CD4-positive, alpha-beta memory T cell (primary cell): ENCODE measurements around the gene JPH2. TPM values are rescaled to one million over a fixed set of nuclear protein-coding genes. Genes with fewer than 3 reads are reported as not detected.
"Not testable (repeated sequence)": the region's sequence is repeated elsewhere in the genome, so short reads cannot be mapped to it uniquely, and the experiment has no call there.

Experiments used
- CTCF ChIA-PET: fragments of 350-600 bp; sonication (Branson Sonifier 250); formaldehyde crosslinking; loops from one replicate; lab custom pipeline; 2021; ENCODE audit warnings: inconsistent platforms; ENCODE audit not compliant: partially characterized antibody; lab: Charles Lee
- POLR2A ChIA-PET: fragments of 350-600 bp; sonication (Branson Sonifier 250); formaldehyde crosslinking; loops from one replicate; lab custom pipeline; 2021; ENCODE audit not compliant: partially characterized antibody; lab: Charles Lee
- DNase-seq, 5 donors: peaks; one replicate each; pipeline versions ENCODE4 v3.0.0 to v3.0.0-alpha.2; 2020 to 2022; ENCODE audit warnings: mixed read lengths in 1 of 5
- H3K27ac ChIP-seq: one replicate; pipeline ENCODE4 v1.7.0; 2013; ENCODE audit warnings: low read depth, low read length
- H3K27me3 ChIP-seq: 2 replicates; pipeline ENCODE4 v1.7.0; 2013; ENCODE audit warnings: mild to moderate bottlenecking, low read length, moderate library complexity; ENCODE audit not compliant: insufficient read depth
- H3K36me3 ChIP-seq: 2 replicates; pipeline ENCODE4 v1.7.0; 2013; ENCODE audit warnings: mild to moderate bottlenecking, low read length, moderate library complexity; ENCODE audit not compliant: insufficient read depth
- H3K4me1 ChIP-seq: 2 replicates; pipeline ENCODE4 v1.7.0; 2013; ENCODE audit warnings: mild to moderate bottlenecking, low read length, moderate library complexity; ENCODE audit not compliant: insufficient read depth
- H3K4me3 ChIP-seq, 2 donors: one replicate each; pipeline ENCODE4 v1.7.0; 2013; ENCODE audit warnings: low read length in 2 of 2, mild to moderate bottlenecking in 1 of 2
- H3K9me3 ChIP-seq, 2 donors: one replicate each; pipeline ENCODE4 v1.7.0; 2013; ENCODE audit warnings: low read length in 2 of 2, control low read depth in 1 of 2; ENCODE audit not compliant: control insufficient read depth in 1 of 2
- H3K27ac Mint-ChIP-seq, 7 donors: one replicate each; pipeline ENCODE4 v1.8.0; 2020 to 2021; ENCODE audit warnings: mixed read lengths in 7 of 7, mild to moderate bottlenecking in 6 of 7, inconsistent platforms in 3 of 7, moderate library complexity in 3 of 7
- H3K27me3 Mint-ChIP-seq, 2 donors: one replicate each; pipeline ENCODE4 v1.8.0; 2020 to 2021; ENCODE audit warnings: mixed read lengths in 2 of 2
- H3K36me3 Mint-ChIP-seq, 2 donors: one replicate each; pipeline ENCODE4 v1.8.0; 2020 to 2021; ENCODE audit warnings: mixed read lengths in 2 of 2, inconsistent platforms in 1 of 2, mild to moderate bottlenecking in 1 of 2
- H3K4me1 Mint-ChIP-seq, 4 donors: one replicate each; pipeline ENCODE4 v1.8.0; 2020 to 2021; ENCODE audit warnings: mixed read lengths in 4 of 4, mild to moderate bottlenecking in 1 of 4
- H3K4me3 Mint-ChIP-seq, 8 donors: one replicate each; pipeline ENCODE4 v1.8.0; 2020 to 2021; ENCODE audit warnings: mixed read lengths in 8 of 8, mild to moderate bottlenecking in 7 of 8, moderate library complexity in 6 of 8, inconsistent platforms in 3 of 8
- H3K9me3 Mint-ChIP-seq, 8 donors: one replicate each; pipeline ENCODE4 v1.8.0; 2020 to 2021; ENCODE audit warnings: mixed read lengths in 8 of 8, mild to moderate bottlenecking in 5 of 8, inconsistent platforms in 3 of 8, moderate library complexity in 1 of 8
- intact Hi-C: fragments of 100-400 bp; cut with micrococcal nuclease; formaldehyde crosslinking; loops from one replicate; pipeline ENCODE4 v1.15.1; 2023
- polyA plus RNA-seq, 2 donors: library from polyadenylated mRNA; unstranded; fragments of 300-500 nt; fragmentation: Illumina TruSeq; gene quantifications; one replicate each; pipeline ENCODE4 v1.2.3, GENCODE V29; 2021
- total RNA-seq, 2 experiments: library from RNA; stranded (reverse); gene quantifications; one replicate each; pipeline ENCODE4 v1.2.3, GENCODE V29; 2021

Gene JPH2
- not detected for total RNA-seq
- not detected for polyA plus RNA-seq

DNA sequence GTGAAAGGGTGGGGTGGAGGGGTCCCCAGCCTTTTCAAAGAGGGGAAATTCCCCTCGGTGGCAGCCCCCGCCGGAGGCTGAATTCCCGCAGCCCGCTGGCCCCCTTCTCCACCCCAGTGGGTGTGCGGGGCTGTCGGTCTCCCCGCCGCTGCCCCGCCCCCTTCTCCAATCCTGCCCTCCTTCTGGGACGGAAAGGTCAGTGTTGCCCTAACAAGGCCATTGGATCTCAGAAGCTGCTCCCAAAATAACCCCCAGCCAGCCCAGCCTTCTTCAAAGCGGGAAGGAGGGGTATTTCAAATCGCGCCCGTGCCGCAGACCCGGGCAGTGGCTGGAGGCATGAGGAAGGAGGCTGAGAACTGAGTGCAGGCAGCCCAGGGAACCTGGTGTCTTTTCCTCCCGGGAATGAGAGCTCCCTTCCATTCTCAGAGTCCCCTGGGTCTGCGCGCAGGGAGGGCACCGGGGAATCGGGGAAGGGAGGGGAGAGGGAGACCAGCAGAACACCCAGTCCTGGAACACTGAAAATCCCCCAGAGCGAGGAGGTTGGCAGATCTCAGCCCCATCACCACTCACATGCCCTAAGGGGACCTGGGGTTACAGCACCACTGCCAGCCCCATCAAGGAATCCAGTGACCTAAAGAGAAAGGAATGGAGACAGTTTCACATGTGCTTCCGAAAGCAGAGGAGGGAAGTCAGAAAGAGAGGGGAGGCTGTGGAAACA, at the start of gene JPH2:
JPH2 (minus strand) TSS at position 135 of the 718 bp plus-strand sequence. CDS start 483 bp downstream, outside the sequence.
- peak within 1 kb of the TSS in 3 of 8 donors; percentile 5 to 32 (median 15) for H3K4me3 Mint-ChIP-seq
- H3K27ac Mint-ChIP-seq: no peak within 1 kb of the TSS

DNA sequence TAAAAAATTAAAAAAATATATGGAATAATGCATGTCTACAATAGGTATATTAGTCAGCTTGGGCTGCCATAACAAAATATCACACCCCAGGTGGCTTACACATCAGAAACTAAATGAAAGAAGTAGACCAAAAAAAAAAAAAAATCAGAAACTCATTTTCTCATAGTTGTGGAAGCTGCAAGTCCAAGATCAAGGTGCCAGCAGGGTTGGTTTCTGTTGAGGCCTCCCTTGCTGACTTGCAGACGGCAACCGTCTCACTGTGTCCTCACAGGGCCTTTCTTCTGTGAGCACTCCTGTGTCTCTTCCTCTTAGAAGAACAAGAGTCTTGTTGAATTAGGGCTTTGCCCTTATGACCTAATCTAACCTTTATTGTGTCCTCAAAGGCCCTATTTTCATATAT, 48.7 kb upstream of the JPH2 start:
- H3K36me3 ChIP-seq: no peaks in the 10 kb centered on the region
- Mint-ChIP-seq H3K36me3 (peaks cover 1 to 8% of the 10 kb centered on the region in 2 donors), H3K9me3 (no peaks in the 10 kb centered on the region), H3K4me3 (no peak overlapping the region), H3K27me3 (no peaks in the 10 kb centered on the region), H3K27ac (no peak overlapping the region), H3K4me1 (peaks cover 0 to 2% (median 0%) of the 10 kb centered on the region in 4 donors)
- no peaks in the 10 kb centered on the region for H3K27me3 ChIP-seq
- DNase-seq: no peak
- POLR2A ChIA-PET: no interaction called here
- no peaks in the 10 kb centered on the region for H3K4me1 ChIP-seq
- H3K27ac ChIP-seq: no peak overlapping the region
- no peaks in the 10 kb centered on the region for H3K9me3 ChIP-seq
- H3K4me3 ChIP-seq: no peak overlapping the region
- CTCF ChIA-PET: no interaction called here
- intact Hi-C loops: no loop called here

More for the DNA sequence above, at the start of gene JPH2:
- Mint-ChIP-seq H3K9me3 (no peaks in the 10 kb centered on the region), H3K4me1 (peaks cover 1 to 11% (median 5%) of the 10 kb centered on the region in 4 donors), H3K36me3 (peaks cover 0 to 4% of the 10 kb centered on the region in 2 donors), H3K27me3 (peaks cover 41 to 51% of the 10 kb centered on the region in 2 donors)
- Histone ChIP-seq H3K36me3 (no peaks in the 10 kb centered on the region), H3K4me1 (no peaks in the 10 kb centered on the region), H3K4me3 (no peak within 1 kb of the TSS), H3K9me3 (no peaks in the 10 kb centered on the region), H3K27ac (no peak within 1 kb of the TSS), H3K27me3 (peaks cover 26% of the 10 kb centered on the region)
- ChIA-PET POLR2A (no interaction called here), CTCF (interaction anchor here (1.4 to 5.8 kb wide), 3 partner anchors 9 to 437 kb away, joined by 3 to 77 read pairs (median 4); no protein-coding TSS in a partner anchor)
- DNase-seq: no peak
- intact Hi-C loops: no loop called here

DNA sequence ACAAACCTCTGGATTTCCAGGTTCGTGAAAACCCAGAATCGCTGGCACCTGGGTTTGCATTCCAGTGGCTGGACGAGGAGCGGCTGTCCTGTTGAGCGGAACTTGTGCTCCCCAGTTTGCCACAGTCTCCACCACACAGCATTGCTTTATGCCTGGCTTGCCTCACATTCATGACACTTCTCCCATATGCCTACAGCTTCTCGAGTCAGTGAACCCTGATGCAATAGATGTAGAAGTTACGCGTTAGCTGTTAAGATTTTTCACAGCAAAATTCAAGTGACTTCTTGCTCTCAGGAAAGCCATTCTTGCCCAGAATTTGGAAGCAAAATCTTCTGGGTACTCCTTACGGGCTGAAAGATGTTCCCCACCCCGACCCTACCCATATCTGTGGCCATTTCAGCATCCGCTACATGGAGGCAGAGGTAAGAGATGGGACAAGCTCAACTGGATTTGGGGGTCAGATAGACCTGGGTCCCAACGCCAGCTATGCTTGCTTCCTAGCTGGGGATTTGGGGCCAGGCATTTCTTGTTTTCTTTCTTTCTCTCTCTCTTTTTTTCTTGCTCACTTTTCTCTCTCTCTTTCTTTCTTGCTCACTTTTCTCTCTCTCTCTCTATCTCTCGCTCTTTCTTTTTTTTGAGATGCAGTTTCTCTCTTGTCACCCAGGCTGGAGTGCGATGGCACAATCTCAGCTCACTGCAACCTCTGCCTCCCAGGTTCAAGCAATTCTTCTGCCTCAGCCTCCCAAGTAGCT, 47.8 kb upstream of the JPH2 start:
- Histone ChIP-seq H3K4me1 (no peaks in the 10 kb centered on the region), H3K9me3 (no peaks in the 10 kb centered on the region), H3K27me3 (no peaks in the 10 kb centered on the region), H3K36me3 (no peaks in the 10 kb centered on the region), H3K4me3 (no peak overlapping the region), H3K27ac (no peak overlapping the region)
- Mint-ChIP-seq H3K4me3 (no peak overlapping the region), H3K4me1 (peaks cover 0 to 2% (median 0%) of the 10 kb centered on the region in 4 donors), H3K27ac (peak overlapping the region in 1 of 7 donors; percentile 0), H3K27me3 (no peaks in the 10 kb centered on the region), H3K36me3 (peaks cover 1 to 8% of the 10 kb centered on the region in 2 donors), H3K9me3 (no peaks in the 10 kb centered on the region)
- ChIA-PET POLR2A (no interaction called here), CTCF (no interaction called here)
- DNase-seq: no peak
- intact Hi-C loops: no loop called here

DNA sequence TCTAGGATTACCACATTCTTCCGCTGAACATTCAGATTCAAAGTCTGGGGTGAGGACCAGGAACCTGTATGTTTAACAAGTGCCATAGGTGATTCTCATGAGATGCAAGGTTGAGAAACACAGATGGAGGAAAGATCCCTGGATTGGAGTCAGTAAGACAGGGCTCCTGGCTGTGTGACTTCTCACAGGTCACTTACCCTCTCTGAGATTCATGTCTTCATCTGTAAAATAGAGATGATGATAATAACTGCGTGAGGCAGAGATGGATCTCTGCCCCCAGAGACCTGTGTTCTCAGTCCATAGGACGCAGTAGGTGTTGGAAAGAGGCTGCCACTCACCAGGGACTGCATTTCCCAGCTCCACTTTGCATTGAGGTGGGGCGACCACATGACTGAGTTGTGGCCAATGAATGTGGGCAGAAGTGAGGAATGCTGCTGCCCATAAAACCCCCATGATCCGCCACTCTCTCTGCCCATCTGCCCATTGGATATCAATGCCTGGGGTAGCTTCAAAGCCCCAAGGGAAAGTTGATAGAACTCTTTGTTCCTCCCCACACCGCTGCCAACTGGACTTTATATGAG, 46.5 kb upstream of the JPH2 start:
- no peak overlapping the region for H3K27ac Mint-ChIP-seq
- DNase-seq: no peak
- H3K4me3 Mint-ChIP-seq: no peak overlapping the region
- intact Hi-C loops: no loop called here
- ChIA-PET POLR2A (interaction anchor here (1.6 kb wide), 1 partner anchor 15 kb away, joined by 4 read pairs; no protein-coding TSS in a partner anchor), CTCF (no interaction called here)
- Histone ChIP-seq H3K9me3 (no peaks in the 10 kb centered on the region), H3K36me3 (no peaks in the 10 kb centered on the region), H3K27me3 (no peaks in the 10 kb centered on the region), H3K27ac (no peak overlapping the region), H3K4me1 (no peaks in the 10 kb centered on the region), H3K4me3 (no peak overlapping the region)
- H3K36me3 Mint-ChIP-seq: peaks cover 0 to 1% of the 10 kb centered on the region in 2 donors
- H3K27me3 Mint-ChIP-seq: no peaks in the 10 kb centered on the region
- peaks cover 0 to 2% (median 0%) of the 10 kb centered on the region in 4 donors for H3K4me1 Mint-ChIP-seq
- H3K9me3 Mint-ChIP-seq: no peaks in the 10 kb centered on the region

DNA sequence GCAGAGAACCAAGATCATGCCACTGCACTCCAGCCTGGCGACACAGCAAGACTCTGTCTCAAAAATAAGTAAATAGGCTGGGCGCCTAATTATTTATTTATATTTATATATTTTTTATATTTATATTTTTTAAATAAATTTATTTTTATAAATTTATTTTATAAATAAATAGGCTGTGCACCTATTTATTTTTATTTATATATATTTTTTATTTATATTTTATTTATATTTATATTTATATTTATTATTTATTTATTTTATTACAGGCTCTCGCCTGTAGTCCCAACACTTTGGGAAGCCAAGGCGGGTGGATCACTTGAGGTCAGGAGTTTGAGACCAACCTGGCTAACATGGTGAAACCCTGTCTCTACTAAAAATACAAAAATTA, 45.5 kb upstream of the JPH2 start:
- H3K27ac ChIP-seq, H3K9me3 Mint-ChIP-seq, H3K27me3 Mint-ChIP-seq, H3K27me3 ChIP-seq, H3K9me3 ChIP-seq, H3K4me3 ChIP-seq, H3K36me3 ChIP-seq, DNase-seq, H3K27ac Mint-ChIP-seq, H3K4me1 ChIP-seq, H3K4me3 Mint-ChIP-seq, H3K36me3 Mint-ChIP-seq, intact Hi-C loops, H3K4me1 Mint-ChIP-seq: not testable (repeated sequence)
- ChIA-PET POLR2A (interaction anchor here (1.6 kb wide), 1 partner anchor 14 kb away, joined by 4 read pairs; no protein-coding TSS in a partner anchor), CTCF (interaction anchor here (0.7 kb wide), 1 partner anchor 24 kb away, joined by 3 read pairs; no protein-coding TSS in a partner anchor)

DNA sequence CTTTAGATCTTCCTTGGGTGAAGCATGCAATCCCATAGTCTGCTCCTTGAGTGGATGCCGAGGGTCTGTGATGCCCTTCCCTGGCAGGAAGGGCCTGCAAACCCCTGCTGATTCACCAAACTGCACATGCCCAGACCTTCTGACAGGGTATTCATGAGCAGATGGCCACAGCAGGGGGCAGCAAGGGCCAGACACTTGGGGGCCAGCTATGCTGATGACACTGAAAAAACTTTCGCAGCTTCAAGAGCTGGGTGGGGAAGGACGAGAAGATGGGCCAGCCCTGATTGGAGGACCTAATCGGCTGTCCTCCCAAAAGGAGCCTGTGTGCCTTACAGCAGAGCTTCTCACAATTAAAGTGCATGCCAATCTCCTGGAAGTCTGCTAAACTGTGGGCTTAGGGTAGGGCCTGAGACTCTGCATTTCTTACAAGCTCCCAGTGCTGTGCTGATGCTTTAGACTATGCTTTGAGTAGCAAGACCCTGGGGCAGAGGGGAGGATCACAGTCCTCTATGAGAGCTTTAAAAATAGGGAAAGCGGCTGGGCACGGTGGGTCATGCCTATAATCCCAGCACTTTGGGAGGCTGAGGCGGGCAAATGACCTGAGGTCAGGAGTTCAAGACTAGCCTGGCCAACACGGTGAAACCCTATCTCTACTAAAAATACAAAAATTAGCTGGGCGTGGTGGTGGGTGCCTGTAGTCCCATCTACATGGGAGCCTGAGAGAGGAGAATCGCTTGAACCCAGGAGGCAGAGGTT, 44.9 kb upstream of the JPH2 start:
- Mint-ChIP-seq H3K36me3 (peaks cover 0 to 1% of the 10 kb centered on the region in 2 donors), H3K27me3 (no peaks in the 10 kb centered on the region), H3K4me3 (no peak overlapping the region), H3K27ac (peak overlapping the region in 1 of 7 donors; percentile 49), H3K4me1 (peaks cover 0 to 2% (median 0%) of the 10 kb centered on the region in 4 donors), H3K9me3 (no peaks in the 10 kb centered on the region)
- DNase-seq: no peak
- Histone ChIP-seq H3K27me3 (no peaks in the 10 kb centered on the region), H3K9me3 (no peaks in the 10 kb centered on the region), H3K4me1 (no peaks in the 10 kb centered on the region), H3K4me3 (no peak overlapping the region), H3K36me3 (no peaks in the 10 kb centered on the region), H3K27ac (no peak overlapping the region)
- ChIA-PET POLR2A (interaction anchor here (1.6 kb wide), 1 partner anchor 14 kb away, joined by 4 read pairs; no protein-coding TSS in a partner anchor), CTCF (interaction anchor here (1.2 kb wide), 1 partner anchor 14 kb away, joined by 4 read pairs; no protein-coding TSS in a partner anchor)
- intact Hi-C loops: no loop called here
